Stimulated activated CD8-positive, alpha-beta memory T cell treated with anti-CD3 and anti-CD28 coated beads, Interleukin-7, amount 100 ng/mL, for 48 hours (primary cell): Measurements from ENCODE around the gene AHRR.

Experiments used
- DNase-seq, 2 donors: peaks; one replicate each; pipeline ENCODE4 v3.0.0-alpha.2; 2020; ENCODE audit warnings: low read depth in 1 of 2; ENCODE audit errors: extremely low read depth in 1 of 2

AHRR gene

DNA sequence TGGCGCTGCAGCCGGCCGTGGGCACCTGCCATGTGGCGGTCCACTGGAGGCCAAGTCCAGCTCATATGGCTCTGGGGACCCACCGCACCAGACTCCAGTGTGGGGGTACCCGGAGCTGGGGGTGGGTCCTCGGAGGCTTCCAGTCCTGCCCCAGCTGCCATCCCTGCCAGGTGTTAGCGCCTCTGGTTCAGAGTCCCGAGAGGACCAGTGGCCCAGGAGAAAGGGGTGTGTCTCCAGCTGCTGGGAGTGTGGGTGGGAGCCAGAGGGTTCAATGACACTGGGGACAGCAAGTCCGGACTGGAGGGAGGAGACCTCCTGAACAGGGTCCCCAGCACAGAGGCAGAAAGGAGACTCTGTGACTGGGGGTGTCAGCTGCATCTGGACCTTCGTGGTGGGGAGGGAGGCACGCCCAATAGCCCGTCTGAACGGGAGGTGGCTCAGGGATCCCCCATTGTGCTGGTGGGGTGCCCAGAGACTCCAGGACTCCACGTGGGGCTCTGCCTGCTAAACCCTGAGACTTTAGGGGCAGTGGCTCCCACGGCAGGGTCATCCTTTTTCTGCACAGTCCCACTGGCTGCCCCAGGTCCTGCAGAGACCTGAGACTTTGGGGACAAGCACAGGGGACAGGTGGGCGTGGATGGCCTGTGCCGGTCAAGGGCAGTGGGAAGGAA lies 2.4 kb upstream of the AHRR start:
- no peak for DNase-seq

GRCh38 chr5:320524-321229 lies 837 bp upstream of the AHRR start:
- DNase-seq = no peak

- no peak for DNase-seq
These were observed 275 bp downstream of the AHRR start for GRCh38 chr5:321726-322251.

DNA sequence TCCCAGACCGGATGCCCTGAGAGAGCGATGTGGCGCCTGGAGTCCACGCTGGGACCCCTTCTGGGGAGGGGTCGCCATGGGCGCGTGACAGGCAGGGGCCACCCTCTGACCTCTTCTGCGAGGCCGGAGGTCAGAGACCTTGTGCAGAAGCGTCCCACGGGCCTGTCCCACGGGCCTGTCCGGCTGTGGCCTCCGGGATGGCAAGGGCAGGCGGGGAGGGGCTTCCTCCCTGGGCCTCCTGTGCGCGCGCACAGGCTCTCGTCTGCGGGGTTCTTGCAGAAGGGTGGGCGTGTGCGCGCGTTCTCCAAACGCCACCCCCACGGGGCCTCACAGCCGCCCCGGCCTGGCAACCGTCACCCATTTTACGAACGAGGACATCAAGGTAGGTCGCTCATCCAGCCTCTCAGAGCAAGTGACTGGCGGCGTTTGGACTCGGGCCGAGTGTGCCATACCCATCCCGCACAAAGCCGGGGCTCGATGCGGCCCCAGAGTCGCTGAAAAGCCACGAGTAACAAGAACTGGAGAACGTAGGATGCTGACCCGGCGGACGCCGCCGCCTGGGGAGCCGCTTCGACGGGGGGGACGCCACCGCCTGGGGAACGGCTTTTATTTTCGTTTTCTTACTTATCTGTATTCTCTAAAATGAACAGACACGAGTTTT lies 897 bp downstream of the AHRR start:
- no peak for DNase-seq

- DNase-seq = no peak
These were observed 1.7 kb downstream of the AHRR start for GRCh38 chr5:322942-323879.

DNA sequence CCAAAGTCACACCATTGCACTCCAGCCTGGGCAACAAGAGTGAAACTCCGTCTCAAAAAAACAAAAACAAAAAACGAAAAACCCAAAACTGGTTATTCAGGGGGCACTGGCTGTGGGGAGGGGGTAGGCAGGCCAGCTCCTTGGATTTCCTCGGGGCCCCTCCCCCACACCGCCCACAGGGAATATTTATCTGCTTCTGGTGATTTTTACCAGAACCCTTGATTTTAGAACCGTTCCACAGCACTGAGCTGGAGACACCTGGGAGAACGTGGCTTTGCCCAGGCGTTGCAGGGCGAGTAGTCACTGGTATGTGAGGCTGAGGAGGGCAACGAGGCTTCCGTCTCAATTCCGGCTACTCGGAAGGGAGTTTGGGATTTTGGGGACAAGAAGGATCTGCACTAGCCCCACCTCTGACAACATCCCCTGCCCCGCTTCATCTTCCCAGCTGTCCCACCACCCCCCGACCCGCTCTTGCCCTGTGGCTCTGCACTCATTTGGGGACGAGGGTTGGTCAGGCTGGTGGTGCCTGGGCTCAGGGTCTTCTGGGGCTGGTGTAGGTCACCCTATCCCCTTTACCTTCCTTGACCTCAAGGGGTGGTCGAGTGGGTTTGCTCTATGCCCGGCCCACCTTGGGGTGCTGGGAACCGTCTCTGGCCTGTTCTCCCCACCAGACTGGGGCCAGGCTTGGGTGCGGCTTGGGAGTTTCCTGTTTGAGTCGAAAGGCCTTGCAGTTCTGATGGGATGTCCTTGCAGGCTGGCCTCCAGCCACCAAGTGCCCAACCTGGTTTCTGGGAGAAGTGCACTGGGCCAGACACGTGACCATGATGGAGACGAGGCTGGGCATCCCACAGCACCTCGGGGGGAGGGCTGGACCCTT lies 3.5 kb downstream of the AHRR start:
- DNase-seq = no peak

DNA sequence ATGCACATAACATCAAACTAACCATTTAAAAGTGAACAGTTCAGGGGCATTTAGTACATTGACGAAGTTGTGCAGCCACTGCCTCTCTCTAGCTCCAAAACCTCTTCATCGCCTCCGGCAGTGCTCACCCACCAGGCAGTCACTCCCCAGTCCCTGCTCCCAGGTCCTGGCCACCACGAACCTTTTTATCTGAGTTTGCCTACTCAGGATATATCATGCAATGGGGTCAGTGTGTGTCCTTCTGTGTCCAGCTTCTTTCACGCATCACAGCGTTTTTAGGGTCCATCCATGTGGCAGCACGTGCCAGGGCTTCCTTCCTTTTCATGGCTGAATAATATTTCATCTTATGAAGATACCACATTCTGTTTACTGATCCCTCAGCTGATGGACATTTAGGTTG lies 4.6 kb downstream of the AHRR start:
- no peak for DNase-seq

DNA sequence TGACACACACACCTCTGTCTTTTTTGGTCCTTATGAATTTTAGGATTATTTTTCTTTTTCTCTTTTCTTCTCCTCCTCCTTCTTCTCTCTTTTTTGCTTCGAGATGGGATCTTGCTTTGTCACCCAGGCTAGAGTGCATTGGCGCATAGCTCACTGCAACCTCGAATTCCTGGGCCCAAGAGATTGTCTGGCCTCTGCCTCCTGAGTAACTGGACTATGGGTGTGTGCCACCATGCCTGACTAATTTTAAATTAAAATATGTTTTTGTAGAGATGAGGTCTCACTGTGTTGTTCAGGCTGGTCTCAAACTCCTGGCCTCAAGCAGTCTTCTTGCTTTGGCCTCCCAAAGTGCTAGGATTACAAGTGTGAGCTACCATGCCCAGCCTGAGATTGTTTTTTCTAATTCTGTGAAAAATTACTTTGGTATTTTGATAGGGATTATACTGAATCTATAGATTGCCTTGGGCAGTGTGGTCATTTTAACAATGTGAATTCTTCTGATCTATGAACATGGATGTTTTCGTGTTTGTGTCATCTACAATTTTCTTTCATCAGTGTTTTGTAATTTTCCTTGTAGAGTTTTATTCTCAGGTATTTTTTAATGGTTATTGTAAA lies 7.7 kb downstream of the AHRR start:
- DNase-seq = no peak

DNA sequence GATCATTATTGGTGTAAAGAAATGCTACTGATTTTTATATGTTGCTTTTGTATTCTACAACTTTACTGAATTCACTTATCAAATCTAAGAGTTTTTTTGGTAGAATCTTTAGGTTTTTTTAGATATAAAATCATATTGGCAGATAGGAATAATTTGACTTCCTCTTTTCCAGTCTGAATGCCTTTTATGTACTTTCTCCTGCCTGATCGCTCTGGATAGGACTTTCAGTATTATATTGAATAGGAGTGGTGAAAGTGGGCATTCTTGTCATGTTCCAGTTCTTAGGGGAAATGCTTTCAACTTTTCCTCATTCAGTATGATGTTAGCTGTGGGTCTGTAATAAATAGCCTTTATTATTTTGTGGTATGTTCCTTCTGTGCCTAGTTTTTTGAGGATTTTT lies 8.3 kb downstream of the AHRR start:
- DNase-seq = no peak

- peak in 1 of 2 donors; percentile 41 for DNase-seq
These were observed 11.3 kb downstream of the AHRR start for GRCh38 chr5:332843-333242.

DNA sequence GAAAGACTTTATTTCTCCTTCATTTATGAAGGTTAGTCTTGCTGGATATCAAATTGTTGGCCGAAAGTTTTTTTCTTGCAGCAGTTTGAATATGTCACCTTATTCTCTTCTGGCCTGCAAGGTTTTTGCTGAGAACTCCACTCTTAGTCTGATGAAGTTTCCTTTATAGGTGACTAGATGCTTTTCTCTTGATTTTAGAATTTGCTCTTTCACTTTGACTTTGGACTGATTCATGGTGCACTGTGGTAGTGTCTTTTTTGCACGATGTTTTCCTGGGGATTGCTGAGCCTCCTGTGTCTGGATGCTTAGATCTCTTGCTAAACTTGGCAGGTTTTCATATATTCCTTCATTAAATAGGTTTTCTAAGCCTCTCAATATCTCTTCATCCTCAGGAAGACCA lies 12.4 kb downstream of the AHRR start:
- no peak for DNase-seq

DNA sequence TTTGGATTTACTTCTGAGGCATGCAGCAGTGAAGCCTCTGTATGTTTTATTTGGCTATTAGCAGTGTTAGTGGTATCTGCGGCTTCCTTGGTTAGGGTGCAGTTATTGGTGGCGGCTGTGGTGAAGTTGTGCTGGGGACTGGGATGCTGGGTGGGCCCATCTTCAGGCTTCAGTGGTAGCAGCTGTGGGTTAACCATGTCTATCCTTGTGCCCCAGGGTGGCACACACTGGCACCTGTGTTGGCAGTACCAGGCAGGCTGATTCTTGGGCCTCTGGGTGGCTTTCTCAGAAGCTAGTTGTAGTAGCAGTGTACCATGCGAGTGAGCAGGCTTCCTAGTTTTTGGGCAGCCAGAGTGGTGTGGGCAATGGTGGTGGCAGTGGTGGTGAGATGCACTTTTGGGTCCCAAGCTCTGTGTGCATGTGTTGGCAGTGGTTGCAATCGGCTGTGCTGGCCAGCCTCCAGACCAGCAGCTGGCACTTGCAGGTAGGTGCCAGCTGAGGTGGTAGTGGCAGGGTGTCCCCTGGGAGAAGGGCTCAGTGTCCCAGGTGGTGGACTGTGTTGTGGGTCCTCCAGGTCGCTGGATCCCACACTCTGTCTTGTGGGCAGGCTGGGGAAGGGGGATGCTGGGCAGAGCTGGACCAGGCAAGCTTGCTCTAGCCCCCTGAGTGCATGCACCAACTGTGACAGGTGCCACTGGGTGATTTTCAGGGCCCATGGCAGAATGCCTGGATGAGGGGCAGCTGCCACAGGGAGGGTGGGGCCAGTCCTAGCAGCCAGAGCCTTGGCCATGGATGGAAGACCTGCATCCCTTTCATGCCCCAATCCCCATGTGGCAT lies 13.6 kb downstream of the AHRR start:
- no peak for DNase-seq

GRCh38 chr5:335740-336038 lies 14.2 kb downstream of the AHRR start:
- no peak for DNase-seq

GRCh38 chr5:337563-338130 lies 16.1 kb downstream of the AHRR start:
- DNase-seq = no peak

GRCh38 chr5:342501-343460 lies 21.3 kb downstream of the AHRR start:
- DNase-seq = no peak

DNA sequence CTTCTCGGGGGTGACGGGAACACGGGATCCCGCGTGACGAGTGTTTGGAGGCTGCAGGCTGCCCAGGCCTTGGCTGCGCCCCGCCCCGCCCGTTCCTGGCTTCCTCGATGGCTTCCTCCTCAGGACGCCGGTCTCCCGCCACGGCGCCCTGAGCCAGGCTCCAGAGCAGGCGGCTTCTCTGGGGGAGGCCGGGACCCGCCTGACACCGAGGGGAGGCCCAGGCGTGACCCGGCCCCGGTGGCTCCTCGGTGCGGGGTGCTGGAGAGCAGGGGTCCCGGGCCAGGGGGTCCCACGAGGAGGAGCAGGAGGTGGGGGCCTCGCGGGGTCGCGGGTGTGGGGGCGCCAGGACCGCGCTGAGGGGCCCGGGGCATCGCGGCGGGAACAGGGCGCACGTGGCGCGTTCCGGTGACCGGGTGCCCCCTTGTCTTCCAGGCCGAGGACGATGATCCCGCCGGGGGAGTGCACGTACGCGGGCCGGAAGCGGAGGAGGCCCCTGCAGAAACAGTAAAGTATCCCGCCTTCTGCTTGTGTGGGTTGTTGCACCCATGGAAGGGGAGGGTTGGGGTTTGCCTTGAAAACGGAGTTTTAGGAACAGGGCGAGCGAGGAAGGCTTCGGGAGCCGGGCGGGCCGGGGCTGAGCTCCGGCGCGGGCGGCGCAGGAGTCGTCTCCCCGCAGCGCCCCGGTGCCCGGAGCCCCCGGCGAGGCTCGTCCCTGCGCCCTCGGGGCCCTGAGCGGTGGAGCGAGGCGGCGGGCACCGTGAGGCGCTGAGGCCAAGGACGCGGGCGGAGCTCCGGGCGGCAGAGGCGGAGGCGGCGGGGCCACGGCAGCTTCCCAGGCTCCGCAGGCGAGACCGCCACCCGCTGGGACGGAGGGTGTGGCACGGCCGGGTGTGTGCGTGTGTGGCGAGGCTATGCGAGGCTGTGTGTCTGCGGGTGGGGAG lies 22.2 kb downstream of the AHRR start:
- no peak for DNase-seq
